ENCODE measurements around the gene KCNK2.

The KCNK2 gene

DNA sequence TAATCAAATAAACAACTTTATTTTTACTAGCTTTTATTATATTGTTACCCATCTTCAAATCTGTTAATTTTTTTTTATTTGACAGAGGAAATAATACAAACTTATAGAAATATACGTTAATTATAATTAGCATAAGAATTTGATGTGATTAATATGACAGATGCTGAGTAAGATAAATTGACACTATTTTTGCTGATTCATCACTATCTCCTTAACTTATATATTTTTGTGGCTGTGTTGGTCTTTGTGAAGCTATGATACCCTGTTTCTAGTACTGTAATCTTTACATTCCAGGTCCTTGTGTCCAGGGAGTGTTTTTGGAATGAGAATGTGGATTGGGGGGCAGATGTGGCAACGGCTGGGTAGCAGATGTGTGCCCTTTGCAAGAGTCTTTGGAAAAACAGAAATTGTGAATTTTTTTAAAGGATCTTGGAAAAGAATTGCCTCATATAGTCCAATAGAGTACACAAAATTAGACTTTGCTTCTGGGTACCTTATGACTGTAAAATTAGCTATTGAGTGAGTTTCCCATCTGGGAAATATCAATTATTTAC is 102.6 kb downstream of the KCNK2 start:
- TF ChIP-seq CTCF (IDR thresholded peaks at IDR 0.05; ENCODE audit: low read depth, low read length), result no peak
- no peak overlapping the region for H3K4me3 ChIP-seq (ENCODE audit: low read depth, low read length)

DNA sequence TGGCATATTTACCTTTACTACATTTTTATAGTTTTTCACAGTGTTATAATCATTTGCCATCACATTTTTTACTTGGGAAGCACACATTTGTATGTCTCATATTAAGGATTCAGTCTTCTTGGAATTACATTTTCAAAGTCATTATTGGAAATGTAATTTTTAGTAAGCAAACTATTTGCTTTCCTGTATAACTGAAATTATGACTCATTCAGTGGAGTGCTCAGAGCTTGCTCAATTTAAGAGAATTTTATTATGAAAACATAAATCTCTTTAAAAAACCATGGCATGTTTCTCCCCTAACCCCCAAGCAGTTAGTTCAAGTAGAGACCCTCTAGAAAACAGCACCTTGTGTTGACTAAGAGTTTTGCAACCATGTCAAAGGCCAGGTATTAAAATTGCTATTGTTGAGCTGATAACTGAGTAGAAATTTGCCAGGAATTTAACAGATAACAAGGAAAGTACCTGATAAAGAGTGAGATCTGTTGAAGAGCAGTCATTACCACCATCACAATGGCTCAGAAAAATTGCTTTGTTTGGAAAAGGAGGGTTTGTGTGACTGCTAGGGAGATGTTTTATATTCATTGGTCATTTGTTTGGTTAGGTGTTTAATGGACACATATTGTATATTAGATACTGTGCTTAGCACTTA is 105.9 kb downstream of the KCNK2 start:
- H3K4me3 ChIP-seq (ENCODE audit: low read depth, low read length), result no peak overlapping the region
- no peak for TF ChIP-seq CTCF (IDR thresholded peaks at IDR 0.05; ENCODE audit: low read depth, low read length)

DNA sequence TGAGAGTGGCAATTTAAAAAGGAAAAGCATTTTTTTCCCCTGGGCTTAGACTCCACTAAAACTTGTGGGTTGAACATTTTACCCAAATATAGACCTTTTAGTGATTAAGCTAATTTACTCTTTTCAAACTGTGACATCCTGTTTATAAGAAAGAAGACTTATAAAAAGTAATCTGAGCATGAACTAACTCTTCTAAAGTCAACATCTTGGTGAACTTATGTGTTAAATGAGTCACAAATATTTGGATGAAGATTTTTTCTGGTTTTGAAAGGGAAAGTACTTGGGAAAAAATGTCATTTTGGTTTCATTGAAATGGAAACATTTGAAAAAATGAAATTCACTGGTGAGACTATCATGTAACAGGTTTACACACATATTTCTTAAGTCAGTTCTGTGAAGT is 109.8 kb downstream of the KCNK2 start:
- TF ChIP-seq CTCF (IDR thresholded peaks at IDR 0.05; ENCODE audit: low read depth, low read length), result no peak
- no peak overlapping the region for H3K4me3 ChIP-seq (ENCODE audit: low read depth, low read length)

DNA sequence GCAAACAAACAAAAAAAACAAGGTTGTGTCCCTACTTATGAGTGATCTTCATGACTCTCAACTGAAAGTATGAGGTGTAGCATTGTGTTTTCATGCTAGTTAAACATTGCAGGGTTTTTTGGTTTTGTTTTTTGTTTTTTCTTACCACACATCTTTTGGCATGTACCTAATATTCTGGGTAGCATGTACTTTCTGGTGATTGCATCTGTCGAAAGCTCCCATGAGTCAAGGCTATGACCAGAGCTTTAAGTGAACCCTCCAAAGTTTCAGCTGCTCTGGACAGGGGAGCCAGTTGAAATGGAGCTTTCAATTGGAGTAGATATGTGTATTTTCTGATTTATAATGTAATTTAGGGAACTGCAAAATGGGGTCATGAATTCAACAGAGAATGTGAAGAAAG is 115.5 kb downstream of the KCNK2 start:
- no peak for TF ChIP-seq CTCF (IDR thresholded peaks at IDR 0.05; ENCODE audit: low read depth, low read length)
- no peak overlapping the region for H3K4me3 ChIP-seq (ENCODE audit: low read depth, low read length)

DNA sequence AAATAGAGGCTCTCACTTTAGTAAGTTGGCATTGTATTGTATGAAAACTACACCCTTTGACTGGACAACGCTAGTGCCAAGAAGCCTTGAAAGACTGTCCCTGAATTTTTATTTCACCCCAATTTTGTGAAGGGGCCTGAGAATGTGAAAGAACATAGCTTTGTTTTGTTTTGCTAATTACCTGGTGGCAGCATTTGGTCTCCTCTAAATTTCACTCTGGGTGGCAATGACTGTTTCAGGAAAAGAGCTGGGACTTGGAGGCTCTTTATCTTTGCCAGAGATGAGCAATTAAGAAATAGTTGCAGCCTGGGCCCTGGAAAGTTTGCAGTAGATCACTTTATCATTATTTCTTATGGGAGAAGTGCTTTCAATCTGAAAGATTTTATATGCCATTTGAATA is 117.6 kb downstream of the KCNK2 start:
- no peak for TF ChIP-seq CTCF (IDR thresholded peaks at IDR 0.05; ENCODE audit: low read depth, low read length)

DNA sequence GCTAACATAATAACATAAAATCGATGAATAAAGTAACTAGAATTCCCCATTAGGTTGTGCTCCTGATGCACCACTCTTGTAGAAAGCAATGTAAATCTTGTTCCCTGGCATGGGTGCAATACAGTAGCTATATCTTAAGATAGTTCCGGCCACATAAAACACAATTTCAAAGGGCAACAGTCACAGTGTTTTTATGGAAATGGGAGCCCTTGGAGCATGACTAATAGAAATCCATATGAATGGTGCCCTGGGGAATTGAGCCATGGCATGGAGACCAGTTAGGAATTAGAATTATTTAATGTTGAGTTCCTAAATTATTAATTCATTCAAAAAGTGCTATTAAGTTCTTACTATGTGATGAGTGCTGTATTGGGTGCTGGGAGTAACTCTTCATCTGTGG is 118.7 kb downstream of the KCNK2 start:
- no peak overlapping the region for H3K4me3 ChIP-seq (ENCODE audit: low read depth, low read length)

More for the DNA sequence above, 117.6 kb downstream of the KCNK2 start:
- no peak overlapping the region for H3K4me3 ChIP-seq (ENCODE audit: low read depth, low read length)

More for the DNA sequence above, 118.7 kb downstream of the KCNK2 start:
- no peak for TF ChIP-seq CTCF (IDR thresholded peaks at IDR 0.05; ENCODE audit: low read depth, low read length)

All from WI38 (cell line).